Gastroesophageal sphincter (tissue), 3 donors: ENCODE measurements around the gene HOXB6.
A peak's percentile ranks its signal among the peaks of the same experiment; 100 is the strongest.

Source experiments
- CTCF ChIP-seq, 4 experiments: fragments of 200-600 bp in 2 of 4; fragments of 450-650 bp in 2 of 4; sonication (generic) in 1 of 4; IDR thresholded peaks; one replicate each; pipeline ENCODE4 v1.5.1; 2017 to 2019; ENCODE audit warnings: antibody characterized with exemption in 4 of 4, mild to moderate bottlenecking in 2 of 4, moderate library complexity in 2 of 4
- POLR2A ChIP-seq, 2 donors: fragments of 450-650 bp; IDR thresholded peaks; one replicate each; pipeline ENCODE4 v1.6.1; 2017; ENCODE audit warnings: antibody characterized with exemption in 2 of 2, mild to moderate bottlenecking in 2 of 2, moderate library complexity in 1 of 2
- POLR2AphosphoS5 ChIP-seq: sonication (generic); formaldehyde crosslinking; IDR thresholded peaks from one replicate; pipeline ENCODE4 v1.6.1; 2017; ENCODE audit warnings: antibody characterized with exemption

- TF ChIP-seq POLR2AphosphoS5, result no peak
- TF ChIP-seq CTCF (IDR thresholded peaks at IDR 0.05), result peak in 3 of 4 experiments; percentile 30 to 49 (median 34)
- no peak for TF ChIP-seq POLR2A (IDR thresholded peaks at IDR 0.05)
Measured at GRCh38 chr17:48612854-48613691, 8.3 kb upstream of the HOXB6 start.
